Type B pancreatic cell (in vitro differentiated cells): Measurements from ENCODE around the gene KPRP. TPM values are rescaled to one million over a fixed set of nuclear protein-coding genes. Genes with fewer than 3 reads are reported as not detected.

Experiments used
- total RNA-seq: library from RNA; stranded (reverse); gene quantifications from 2 replicates; pipeline ENCODE4 v1.2.1, GENCODE V29; 2021; ENCODE audit warnings: low replicate concordance

The KPRP gene
- total RNA-seq, 1 donor from 2014 or later = not detected

Other genes starting within 250 kb of the KPRP start
- gene LCE5A, start 247.2 kb upstream of the KPRP start, total RNA-seq = not detected in 2 replicates
- gene CRCT1, start 243.5 kb upstream of the KPRP start, total RNA-seq = not detected in 2 replicates
- gene LCE3E, start 191.2 kb upstream of the KPRP start, total RNA-seq = not detected in 2 replicates
- not detected in 2 replicates for gene LCE3D, start 177.5 kb upstream of the KPRP start, total RNA-seq
- not detected in 2 replicates for gene LCE3C, start 157.8 kb upstream of the KPRP start, total RNA-seq
- not detected in 2 replicates for gene LCE3B, start 144.2 kb upstream of the KPRP start, total RNA-seq
- gene LCE3A, start 134.9 kb upstream of the KPRP start, total RNA-seq = not detected in 2 replicates
- gene LCE2D, start 94.6 kb upstream of the KPRP start, total RNA-seq = not detected in 2 replicates
- gene LCE2C, start 82.7 kb upstream of the KPRP start, total RNA-seq = not detected in 2 replicates
- gene LCE2B, start 71.9 kb upstream of the KPRP start, total RNA-seq = not detected in 2 replicates
- not detected in 2 replicates for gene LCE2A, start 59.7 kb upstream of the KPRP start, total RNA-seq
- gene LCE4A, start 49.9 kb upstream of the KPRP start, total RNA-seq = not detected in 2 replicates
- gene LCE1F, start 17.1 kb downstream of the KPRP start, total RNA-seq = not detected in 2 replicates
- not detected in 2 replicates for gene LCE1E, start 28.2 kb downstream of the KPRP start, total RNA-seq
- gene LCE1D, start 38.7 kb downstream of the KPRP start, total RNA-seq = not detected in 2 replicates
- gene LCE1C, start 48.6 kb downstream of the KPRP start, total RNA-seq = not detected in 2 replicates
- gene LCE1B, start 53.9 kb downstream of the KPRP start, total RNA-seq = not detected in 2 replicates
- gene LCE1A, start 69.4 kb downstream of the KPRP start, total RNA-seq = not detected in 2 replicates
- not detected in 2 replicates for gene LCE6A, start 84.8 kb downstream of the KPRP start, total RNA-seq
- not detected in 2 replicates for gene LCE7A, start 102.0 kb downstream of the KPRP start, total RNA-seq
- gene SMCP, start 120.3 kb downstream of the KPRP start, total RNA-seq = not detected in 2 replicates
- 10.9 and 19.3 TPM in 2 replicates for gene IVL, start 150.5 kb downstream of the KPRP start, total RNA-seq
- not detected in 2 replicates for gene SPRR5, start 189.2 kb downstream of the KPRP start, total RNA-seq
- not detected in 2 replicates for gene SPRR4, start 212.6 kb downstream of the KPRP start, total RNA-seq
- gene SPRR1A, start 226.1 kb downstream of the KPRP start, total RNA-seq = 22.2 and 36.3 TPM in 2 replicates
- gene SPRR3, start 243.7 kb downstream of the KPRP start, total RNA-seq = 155 and 164 TPM in 2 replicates